VCaP (cell line): ENCODE results near the gene SCOC.
"Not testable (repeated sequence)": the region's sequence is repeated elsewhere in the genome, so short reads cannot be mapped to it uniquely, and the experiment has no call there.

Experiments
- H3K27ac ChIP-seq: fragments of 450-650 bp; 2 replicates; pipeline ENCODE4 v1.5.1; 2017
- TF ChIP-seq, protein P1 (sequence below): fragments of 450-650 bp; conservative IDR thresholded peaks from 2 replicates; pipeline ENCODE4 v1.5.1; 2017; ENCODE audit warnings: mild to moderate bottlenecking, moderate library complexity

SCOC gene

DNA sequence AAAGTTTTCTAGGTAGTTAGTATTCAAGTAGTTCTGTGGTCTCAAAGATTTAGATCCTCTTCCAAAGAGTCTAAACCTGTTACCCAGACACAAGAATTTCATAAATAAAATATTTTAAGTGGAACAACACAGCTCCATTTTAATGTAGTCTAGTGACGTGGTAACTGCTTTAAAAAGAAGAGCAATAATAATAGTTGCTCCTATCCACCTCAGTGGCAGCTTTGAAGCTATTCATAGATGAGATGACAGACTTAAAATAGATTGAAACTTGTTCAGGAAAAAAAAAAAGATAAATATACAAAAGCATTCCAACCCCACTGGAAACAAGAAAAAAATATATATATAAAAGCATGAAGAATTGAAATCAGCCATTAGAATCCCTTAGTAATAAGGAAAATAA is 14.6 kb downstream of the SCOC start:
- no peak overlapping the region for H3K27ac ChIP-seq
- TF ChIP-seq, protein P1, sequence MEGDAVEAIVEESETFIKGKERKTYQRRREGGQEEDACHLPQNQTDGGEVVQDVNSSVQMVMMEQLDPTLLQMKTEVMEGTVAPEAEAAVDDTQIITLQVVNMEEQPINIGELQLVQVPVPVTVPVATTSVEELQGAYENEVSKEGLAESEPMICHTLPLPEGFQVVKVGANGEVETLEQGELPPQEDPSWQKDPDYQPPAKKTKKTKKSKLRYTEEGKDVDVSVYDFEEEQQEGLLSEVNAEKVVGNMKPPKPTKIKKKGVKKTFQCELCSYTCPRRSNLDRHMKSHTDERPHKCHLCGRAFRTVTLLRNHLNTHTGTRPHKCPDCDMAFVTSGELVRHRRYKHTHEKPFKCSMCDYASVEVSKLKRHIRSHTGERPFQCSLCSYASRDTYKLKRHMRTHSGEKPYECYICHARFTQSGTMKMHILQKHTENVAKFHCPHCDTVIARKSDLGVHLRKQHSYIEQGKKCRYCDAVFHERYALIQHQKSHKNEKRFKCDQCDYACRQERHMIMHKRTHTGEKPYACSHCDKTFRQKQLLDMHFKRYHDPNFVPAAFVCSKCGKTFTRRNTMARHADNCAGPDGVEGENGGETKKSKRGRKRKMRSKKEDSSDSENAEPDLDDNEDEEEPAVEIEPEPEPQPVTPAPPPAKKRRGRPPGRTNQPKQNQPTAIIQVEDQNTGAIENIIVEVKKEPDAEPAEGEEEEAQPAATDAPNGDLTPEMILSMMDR: no peak

DNA sequence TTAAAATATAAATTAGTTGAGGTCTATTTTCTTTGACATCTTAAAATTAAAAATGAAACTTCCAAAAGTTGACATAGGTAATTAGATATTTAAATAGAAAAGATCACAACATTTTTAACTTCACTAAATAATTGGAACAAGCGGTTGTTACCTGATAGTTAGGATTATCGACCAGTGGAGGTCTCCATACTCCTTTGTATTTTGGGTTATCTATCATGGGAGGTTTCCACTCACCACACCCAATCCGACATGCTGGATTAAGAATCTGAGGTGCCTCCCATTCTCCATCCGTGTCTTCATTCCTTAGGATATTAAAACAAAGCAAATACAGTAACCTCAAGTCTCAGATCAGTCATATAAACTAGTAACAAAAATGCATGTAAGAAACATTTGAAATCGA is 22.2 kb downstream of the SCOC start:
- TF ChIP-seq, protein P1: peak; percentile 27; the same call in 1 of the 2 replicates

DNA sequence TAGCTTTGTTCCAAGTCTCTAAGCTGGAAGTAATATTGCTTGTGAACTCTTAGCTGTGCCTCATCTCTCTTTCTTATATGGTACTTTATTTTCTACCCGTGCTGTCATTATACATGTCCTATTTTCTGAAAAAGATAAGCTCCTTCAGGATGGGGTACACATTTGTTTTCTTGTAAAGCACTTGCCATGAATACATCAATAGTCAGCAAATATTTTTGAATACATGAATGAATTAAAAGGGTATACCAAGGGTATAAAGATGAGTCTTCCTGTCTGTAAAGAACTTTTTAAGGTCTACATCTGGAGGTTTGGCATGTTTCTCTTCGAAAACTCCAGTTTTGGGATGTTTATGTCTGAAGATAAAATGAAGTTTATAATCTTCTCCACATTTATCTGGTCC is 26.7 kb downstream of the SCOC start:
- H3K27ac ChIP-seq: no peak overlapping the region
- TF ChIP-seq, protein P1: no peak

More for the DNA sequence above, 22.2 kb downstream of the SCOC start:
- no peak overlapping the region for H3K27ac ChIP-seq

DNA sequence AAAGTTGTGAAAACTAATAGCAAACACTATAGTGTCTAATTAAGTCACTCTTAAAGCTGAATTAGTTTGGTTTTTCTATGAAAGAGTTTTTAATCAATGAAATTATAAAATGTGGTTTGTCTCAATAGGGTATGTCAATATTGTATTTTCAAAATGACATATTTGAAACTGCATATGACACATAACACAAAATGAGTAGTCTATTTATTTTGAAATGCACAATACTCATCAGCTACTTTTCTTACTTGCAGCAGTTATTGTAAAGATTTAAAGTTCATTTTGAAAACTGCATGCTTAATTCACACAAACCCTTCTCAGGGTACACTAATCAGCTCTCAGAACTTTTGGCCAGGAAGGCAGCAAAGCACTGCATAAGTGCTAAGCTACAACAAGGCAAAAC is 32.8 kb downstream of the SCOC start:
- no peak overlapping the region for H3K27ac ChIP-seq
- TF ChIP-seq, protein P1: no peak

DNA sequence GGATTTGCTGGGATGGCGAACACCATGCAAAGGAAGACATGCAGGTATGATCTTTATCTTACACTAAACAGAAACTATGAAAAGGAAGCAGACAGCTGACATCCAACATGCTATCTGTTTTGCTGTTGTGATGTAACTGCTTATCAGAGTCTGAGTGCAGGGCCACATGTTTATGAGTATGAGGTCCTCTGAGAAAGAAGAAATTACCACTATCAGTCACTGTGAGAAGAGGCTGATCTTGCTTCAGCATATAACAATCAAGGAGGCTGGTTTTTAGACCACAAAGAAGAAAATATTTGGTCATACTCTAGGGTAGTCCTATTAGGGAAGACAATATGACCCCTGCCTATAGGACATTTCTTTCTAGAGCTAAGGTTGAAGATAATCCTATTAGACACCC is 35.5 kb downstream of the SCOC start:
- TF ChIP-seq, protein P1: no peak

DNA sequence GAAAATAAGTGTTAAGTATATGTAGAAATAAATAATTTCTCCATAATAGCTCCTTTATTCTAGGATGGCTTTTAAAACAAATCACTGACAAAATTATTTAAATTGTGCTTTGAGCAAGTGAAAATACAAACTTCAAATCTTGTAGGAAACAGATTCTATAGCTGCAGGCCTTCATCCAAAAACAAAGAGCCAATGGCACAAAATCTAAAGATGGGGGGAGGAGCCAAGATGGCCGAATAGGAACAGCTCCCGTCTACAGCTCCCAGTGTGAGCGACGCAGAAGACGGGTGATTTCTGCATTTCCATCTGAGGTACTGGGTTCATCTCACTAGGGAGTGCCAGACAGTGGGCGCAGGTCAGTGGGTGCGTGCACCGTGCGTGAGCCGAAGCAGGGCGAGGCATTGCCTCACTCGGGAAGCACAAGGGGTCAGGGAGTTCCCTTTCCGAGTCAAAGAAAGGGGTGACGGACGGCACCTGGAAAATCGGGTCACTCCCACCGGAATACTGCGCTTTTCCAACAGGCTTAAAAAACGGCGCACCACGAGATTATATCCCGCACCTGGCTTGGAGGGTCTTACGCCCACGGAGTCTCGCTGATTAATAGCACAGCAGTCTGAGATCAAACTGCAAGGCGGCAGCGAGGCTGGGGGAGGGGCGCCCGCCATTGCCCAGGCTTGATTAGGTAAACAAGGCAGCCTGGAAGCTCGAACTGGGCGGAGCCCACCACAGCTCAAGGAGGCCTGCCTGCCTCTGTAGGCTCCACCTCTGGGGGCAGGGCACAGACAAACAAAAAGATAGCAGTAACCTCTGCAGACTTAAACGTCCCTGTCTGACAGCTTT is 39.9 kb downstream of the SCOC start:
- not testable (repeated sequence) for H3K27ac ChIP-seq

More for the DNA sequence above, 35.5 kb downstream of the SCOC start:
- no peak overlapping the region for H3K27ac ChIP-seq

DNA sequence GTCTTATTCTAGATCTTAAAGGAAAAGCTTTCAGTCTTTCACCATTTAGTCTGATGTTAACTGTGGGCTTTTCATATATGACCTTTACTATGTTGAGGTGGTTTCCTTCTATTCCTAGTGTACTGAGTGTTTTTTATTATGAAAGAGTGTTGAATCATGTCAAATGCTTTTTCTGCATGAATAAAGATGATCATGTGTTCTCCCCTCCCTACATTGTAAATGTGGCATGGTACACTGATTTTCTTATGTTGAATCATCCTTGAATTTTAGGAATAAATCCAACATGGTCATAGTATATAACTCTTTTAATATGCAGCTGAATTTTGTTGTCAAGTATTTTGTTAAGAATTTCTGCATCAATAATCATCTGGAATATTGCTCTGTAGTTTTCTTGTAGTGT is 49.7 kb downstream of the SCOC start:
- no peak overlapping the region for H3K27ac ChIP-seq
- TF ChIP-seq, protein P1: no peak

DNA sequence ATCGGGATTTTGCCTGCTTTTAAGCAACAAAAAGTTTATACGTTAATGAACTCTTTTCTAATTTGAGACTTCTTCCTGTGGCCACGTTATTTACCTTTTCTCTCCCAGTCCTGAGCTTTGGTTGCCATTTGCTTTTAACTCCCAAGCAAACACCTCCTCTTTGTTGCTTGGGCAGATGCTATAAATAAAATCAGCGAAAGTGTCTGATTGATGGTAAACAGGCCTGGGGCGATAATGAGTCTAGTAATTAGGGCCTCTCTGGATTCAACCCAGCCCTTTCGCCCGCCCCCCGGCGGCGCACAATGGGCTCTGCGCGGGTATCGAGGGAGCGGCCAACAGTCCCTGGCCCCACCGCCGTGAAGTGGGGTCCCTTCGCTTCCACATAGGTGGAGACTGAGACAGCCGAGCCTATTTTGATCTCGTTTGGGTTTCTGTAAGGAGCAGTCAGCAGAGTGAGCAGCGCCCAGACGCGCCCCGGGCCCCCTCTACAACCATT is 53.2 kb downstream of the SCOC start:
- TF ChIP-seq, protein P1: no peak; the same call in 1 of the 2 replicates
- peak overlapping the region; percentile 82 for H3K27ac ChIP-seq
